ENCODE measurements around the gene DCC.

GRCh38 chr18:52605345-52605744 lies 265.3 kb downstream of the DCC start:
- TF ChIP-seq GATA3 (IDR thresholded peaks at IDR 0.05; ENCODE audit: low read depth, low read length) (no peak), GATA2 (IDR thresholded peaks at IDR 0.05; ENCODE audit: low read depth, low read length) (no peak)
